Heart left ventricle (tissue), 13 donors: ENCODE data around the gene MED16.

ENCODE experiments used
- POLR2A ChIP-seq, 2 donors: fragments of 450-650 bp; IDR thresholded peaks; one replicate each; pipeline ENCODE4 v1.6.1; 2017; ENCODE audit warnings: antibody characterized with exemption in 2 of 2, mild to moderate bottlenecking in 2 of 2, moderate library complexity in 2 of 2
- TF ChIP-seq, protein P1 (sequence below), 12 donors: fragments of 200-600 bp; sonication (generic) in 4 of 12; IDR thresholded peaks; one replicate each; pipeline versions ENCODE4 v1.5.0 to v1.8.0; 2018 to 2022; ENCODE audit warnings: antibody characterized with exemption in 12 of 12, mild to moderate bottlenecking in 5 of 12
- donor health status: ischemic (EF 13 %, LVEDD 7.1; RV severe dilation, severe dysfunction).
- donor health status: DM: no; HTN: yes; CAD: no.
- donor health status: DM: no; HTN: no; CAD: no.
- donor health status: ischemic (EF 25% LVEDD 6.9; RV normal size, moderate dysfunction).
- donor health status: ischemic (EF 25% LVEDD 5.7; RV mildly dilated, moderate dysfunction).
- donor health status: ischemic (EF 35%, LVEDD 5.7; RV mildly dilated, moderate dysfunction).
- donor health status: nonischemic (EF 11% LVEDD 7.7; RV severe dilation, severe dysfunction).
- donor health status: DM: yes; HTN: yes; CAD: no.
- donor health status: PGD.
- donor health status: ischemic (EF 29% LVEDD 5.4; RV normal size, mild dysfunction).
- donor health status: nonischemic (EF 23%, LVEDD 6.1; RV moderate dilation, normal function).

GRCh38 chr19:920051-920864, 27.3 kb upstream of the MED16 start:
- TF ChIP-seq, protein P1, sequence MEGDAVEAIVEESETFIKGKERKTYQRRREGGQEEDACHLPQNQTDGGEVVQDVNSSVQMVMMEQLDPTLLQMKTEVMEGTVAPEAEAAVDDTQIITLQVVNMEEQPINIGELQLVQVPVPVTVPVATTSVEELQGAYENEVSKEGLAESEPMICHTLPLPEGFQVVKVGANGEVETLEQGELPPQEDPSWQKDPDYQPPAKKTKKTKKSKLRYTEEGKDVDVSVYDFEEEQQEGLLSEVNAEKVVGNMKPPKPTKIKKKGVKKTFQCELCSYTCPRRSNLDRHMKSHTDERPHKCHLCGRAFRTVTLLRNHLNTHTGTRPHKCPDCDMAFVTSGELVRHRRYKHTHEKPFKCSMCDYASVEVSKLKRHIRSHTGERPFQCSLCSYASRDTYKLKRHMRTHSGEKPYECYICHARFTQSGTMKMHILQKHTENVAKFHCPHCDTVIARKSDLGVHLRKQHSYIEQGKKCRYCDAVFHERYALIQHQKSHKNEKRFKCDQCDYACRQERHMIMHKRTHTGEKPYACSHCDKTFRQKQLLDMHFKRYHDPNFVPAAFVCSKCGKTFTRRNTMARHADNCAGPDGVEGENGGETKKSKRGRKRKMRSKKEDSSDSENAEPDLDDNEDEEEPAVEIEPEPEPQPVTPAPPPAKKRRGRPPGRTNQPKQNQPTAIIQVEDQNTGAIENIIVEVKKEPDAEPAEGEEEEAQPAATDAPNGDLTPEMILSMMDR (IDR thresholded peaks at IDR 0.05), result no peak
- no peak for TF ChIP-seq POLR2A (IDR thresholded peaks at IDR 0.05)
